ENCODE measurements around the gene KCNN3.
"Not testable (repeated sequence)": the region's sequence is repeated elsewhere in the genome, so short reads cannot be mapped to it uniquely, and the experiment has no call there.

The KCNN3 gene

GRCh38 chr1:154672245-154672644, 197.8 kb downstream of the KCNN3 start:
- in situ Hi-C loops (cut with MboI; ENCODE audit: low sequenced_read_pairs), result not testable (repeated sequence)

- in situ Hi-C loops (cut with MboI; ENCODE audit: low sequenced_read_pairs), result not testable (repeated sequence)
Measured at GRCh38 chr1:154671412-154671811, 198.7 kb downstream of the KCNN3 start.

- in situ Hi-C loops (cut with MboI; ENCODE audit: low sequenced_read_pairs), result not testable (repeated sequence)
Measured at GRCh38 chr1:154670310-154671270, 199.5 kb downstream of the KCNN3 start.

GRCh38 chr1:154669464-154670282, 200.4 kb downstream of the KCNN3 start:
- in situ Hi-C loops (cut with MboI; ENCODE audit: low sequenced_read_pairs), result no loop called here

GRCh38 chr1:154666051-154666790, 203.9 kb downstream of the KCNN3 start:
- in situ Hi-C loops (cut with MboI; ENCODE audit: low sequenced_read_pairs), result no loop called here

- in situ Hi-C loops (cut with MboI; ENCODE audit: low sequenced_read_pairs), result no loop called here
Measured at GRCh38 chr1:154664331-154665002, 205.6 kb downstream of the KCNN3 start.

GRCh38 chr1:154663471-154664060, 206.5 kb downstream of the KCNN3 start:
- in situ Hi-C loops (cut with MboI; ENCODE audit: low sequenced_read_pairs), result no loop called here

GRCh38 chr1:154661110-154661509, 209.0 kb downstream of the KCNN3 start:
- in situ Hi-C loops (cut with MboI; ENCODE audit: low sequenced_read_pairs), result no loop called here

GRCh38 chr1:154659823-154660592, 210.1 kb downstream of the KCNN3 start:
- in situ Hi-C loops (cut with MboI; ENCODE audit: low sequenced_read_pairs), result no loop called here

- in situ Hi-C loops (cut with MboI; ENCODE audit: low sequenced_read_pairs), result no loop called here
Measured at GRCh38 chr1:154657556-154657955, 212.5 kb downstream of the KCNN3 start.

- in situ Hi-C loops (cut with MboI; ENCODE audit: low sequenced_read_pairs), result no loop called here
Measured at GRCh38 chr1:154652893-154653292, 217.2 kb downstream of the KCNN3 start.
